ENCODE data around the gene AFAP1L2. TPM values are rescaled to one million over a fixed set of nuclear protein-coding genes. Genes with fewer than 3 reads are reported as not detected.

Gene AFAP1L2
- total RNA-seq, 1 experiment from 2014 or later: 170 TPM

DNA sequence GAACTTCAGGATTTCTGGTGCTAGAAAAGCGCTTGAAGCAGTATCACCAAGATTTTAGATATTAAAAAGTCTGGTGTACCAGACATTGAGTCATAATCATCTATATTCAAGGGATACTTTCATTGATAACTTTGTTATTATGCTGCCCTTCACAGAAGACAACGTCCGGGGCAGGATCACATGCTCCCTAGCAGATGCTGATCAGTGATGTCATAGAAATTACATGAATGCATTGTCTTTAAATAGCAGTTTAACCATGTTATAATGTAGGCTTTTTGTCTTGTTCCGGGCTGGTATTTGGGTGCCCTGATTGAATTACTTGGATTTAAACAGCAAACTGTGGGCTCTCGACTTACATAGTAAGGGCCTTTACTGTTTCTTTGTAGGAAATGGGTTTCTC, 111.2 kb downstream of the AFAP1L2 start:
- CTCF ChIA-PET: no interaction called here

DNA sequence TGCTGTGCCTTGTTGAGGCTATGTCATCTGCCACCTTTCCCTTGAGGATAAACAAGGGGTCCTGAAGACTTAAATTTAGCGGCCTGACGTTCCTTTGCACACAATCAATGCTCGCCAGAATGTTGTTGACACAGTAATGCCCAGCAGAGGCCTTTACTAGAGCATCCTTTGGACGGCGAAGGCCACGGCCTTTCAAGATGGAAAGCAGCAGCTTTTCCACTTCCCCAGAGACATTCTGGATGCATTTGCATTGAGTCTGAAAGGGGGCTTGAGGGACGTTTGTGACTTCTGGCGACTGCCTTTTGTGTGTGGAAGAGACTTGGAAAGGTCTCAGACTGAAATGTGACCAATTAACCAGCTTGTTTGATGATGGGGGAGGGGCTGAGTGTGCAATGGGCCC, 112.8 kb downstream of the AFAP1L2 start:
- ChIA-PET POLR2A (no interaction called here), CTCF (no interaction called here)
- peaks cover 11% of the 10 kb centered on the region; the same call in 1 of the 2 replicates for H3K9me3 ChIP-seq (ENCODE audit: control insufficient read depth, insufficient read depth, low read depth, low read length)
- H3K4me3 ChIP-seq (ENCODE audit: low read depth in 2 of 2, low read length in 2 of 2): no peak overlapping the region
- no peaks in the 10 kb centered on the region; the same call in 1 of the 2 replicates for H3K4me1 ChIP-seq (ENCODE audit: control insufficient read depth, insufficient read depth, low read length)
- in situ Hi-C loops (cut with HindIII; ENCODE audit: low pct_unique_long_range_greater_than_20kb, low sequenced_read_pairs): no loop called here
- H3K27ac ChIP-seq (ENCODE audit: low read length): no peak overlapping the region
- ATAC-seq (no peak), DNase-seq (ENCODE audit: low read depth, low spot score) (no peak)
- no TSS peak for BruUV-seq (replicated peaks)
- no peak for TF ChIP-seq CTCF (IDR thresholded peaks at IDR 0.05)
- TF ChIP-seq, protein P1, sequence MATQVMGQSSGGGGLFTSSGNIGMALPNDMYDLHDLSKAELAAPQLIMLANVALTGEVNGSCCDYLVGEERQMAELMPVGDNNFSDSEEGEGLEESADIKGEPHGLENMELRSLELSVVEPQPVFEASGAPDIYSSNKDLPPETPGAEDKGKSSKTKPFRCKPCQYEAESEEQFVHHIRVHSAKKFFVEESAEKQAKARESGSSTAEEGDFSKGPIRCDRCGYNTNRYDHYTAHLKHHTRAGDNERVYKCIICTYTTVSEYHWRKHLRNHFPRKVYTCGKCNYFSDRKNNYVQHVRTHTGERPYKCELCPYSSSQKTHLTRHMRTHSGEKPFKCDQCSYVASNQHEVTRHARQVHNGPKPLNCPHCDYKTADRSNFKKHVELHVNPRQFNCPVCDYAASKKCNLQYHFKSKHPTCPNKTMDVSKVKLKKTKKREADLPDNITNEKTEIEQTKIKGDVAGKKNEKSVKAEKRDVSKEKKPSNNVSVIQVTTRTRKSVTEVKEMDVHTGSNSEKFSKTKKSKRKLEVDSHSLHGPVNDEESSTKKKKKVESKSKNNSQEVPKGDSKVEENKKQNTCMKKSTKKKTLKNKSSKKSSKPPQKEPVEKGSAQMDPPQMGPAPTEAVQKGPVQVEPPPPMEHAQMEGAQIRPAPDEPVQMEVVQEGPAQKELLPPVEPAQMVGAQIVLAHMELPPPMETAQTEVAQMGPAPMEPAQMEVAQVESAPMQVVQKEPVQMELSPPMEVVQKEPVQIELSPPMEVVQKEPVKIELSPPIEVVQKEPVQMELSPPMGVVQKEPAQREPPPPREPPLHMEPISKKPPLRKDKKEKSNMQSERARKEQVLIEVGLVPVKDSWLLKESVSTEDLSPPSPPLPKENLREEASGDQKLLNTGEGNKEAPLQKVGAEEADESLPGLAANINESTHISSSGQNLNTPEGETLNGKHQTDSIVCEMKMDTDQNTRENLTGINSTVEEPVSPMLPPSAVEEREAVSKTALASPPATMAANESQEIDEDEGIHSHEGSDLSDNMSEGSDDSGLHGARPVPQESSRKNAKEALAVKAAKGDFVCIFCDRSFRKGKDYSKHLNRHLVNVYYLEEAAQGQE (IDR thresholded peaks at IDR 0.05; ENCODE audit: insufficient read depth in 1 of 2, low read depth in 2 of 2, low read length in 1 of 2): no peak
- TF ChIP-seq SIN3A (IDR thresholded peaks at IDR 0.05; ENCODE audit: borderline replicate concordance, insufficient read depth, low read depth, low read length): no peak
- no peak for TF ChIP-seq TCF7L2 (IDR thresholded peaks at IDR 0.05; ENCODE audit: low read depth, low read length)
- no peak for TF ChIP-seq POLR2AphosphoS5 (IDR thresholded peaks at IDR 0.05; ENCODE audit: low read depth, low read length)
- intact Hi-C loops (cut with micrococcal nuclease; ENCODE audit: unreplicated experiment): no loop called here
- no peaks in the 10 kb centered on the region for H3K27me3 ChIP-seq (ENCODE audit: control insufficient read depth, insufficient read depth, low read length)
- peaks cover 28% of the 10 kb centered on the region for H3K36me3 ChIP-seq (ENCODE audit: control insufficient read depth, insufficient read depth, low read length)

More for the DNA sequence above, 111.2 kb downstream of the AFAP1L2 start:
- intact Hi-C loops (cut with micrococcal nuclease; ENCODE audit: unreplicated experiment): no loop called here
- no peak overlapping the region for H3K27ac ChIP-seq (ENCODE audit: low read length)
- no TSS peak for BruUV-seq (replicated peaks)
- H3K27me3 ChIP-seq (ENCODE audit: control insufficient read depth, insufficient read depth, low read length): no peaks in the 10 kb centered on the region
- no peak for ATAC-seq
- H3K9me3 ChIP-seq (ENCODE audit: control insufficient read depth, insufficient read depth, low read depth, low read length): peaks cover 11% of the 10 kb centered on the region; the same call in 1 of the 2 replicates
- no peak for DNase-seq (ENCODE audit: low read depth, low spot score)
- TF ChIP-seq CTCF (IDR thresholded peaks at IDR 0.05): no peak
- TF ChIP-seq SIN3A (IDR thresholded peaks at IDR 0.05; ENCODE audit: borderline replicate concordance, insufficient read depth, low read depth, low read length): no peak
- TF ChIP-seq TCF7L2 (IDR thresholded peaks at IDR 0.05; ENCODE audit: low read depth, low read length): no peak
- TF ChIP-seq POLR2AphosphoS5 (IDR thresholded peaks at IDR 0.05; ENCODE audit: low read depth, low read length): no peak
- TF ChIP-seq, protein P1 (IDR thresholded peaks at IDR 0.05; ENCODE audit: insufficient read depth in 1 of 2, low read depth in 2 of 2, low read length in 1 of 2): no peak
- POLR2A ChIA-PET: interaction anchor here (0.7 kb wide), 1 partner anchor 86 kb away, joined by 3 read pairs; no protein-coding TSS in a partner anchor
- in situ Hi-C loops (cut with HindIII; ENCODE audit: low pct_unique_long_range_greater_than_20kb, low sequenced_read_pairs): no loop called here
- H3K36me3 ChIP-seq (ENCODE audit: control insufficient read depth, insufficient read depth, low read length): peaks cover 36% of the 10 kb centered on the region
- no peak overlapping the region for H3K4me3 ChIP-seq (ENCODE audit: low read depth in 2 of 2, low read length in 2 of 2)
- H3K4me1 ChIP-seq (ENCODE audit: control insufficient read depth, insufficient read depth, low read length): no peaks in the 10 kb centered on the region

Measured in Panc1 (cell line).